NCI-H345 treated with DMSO at 0.1 percent for 48 hours (cell line): ENCODE measurements around the gene SENP7.
"Not testable (repeated sequence)": the region's sequence is repeated elsewhere in the genome, so short reads cannot be mapped to it uniquely, and the experiment has no call there.

Experiments
- DNase-seq: peaks from one replicate; lab custom pipeline; 2025; ENCODE audit not compliant: unreplicated experiment; lab: John Stamatoyannopoulos, UW

SENP7 gene, protein sequence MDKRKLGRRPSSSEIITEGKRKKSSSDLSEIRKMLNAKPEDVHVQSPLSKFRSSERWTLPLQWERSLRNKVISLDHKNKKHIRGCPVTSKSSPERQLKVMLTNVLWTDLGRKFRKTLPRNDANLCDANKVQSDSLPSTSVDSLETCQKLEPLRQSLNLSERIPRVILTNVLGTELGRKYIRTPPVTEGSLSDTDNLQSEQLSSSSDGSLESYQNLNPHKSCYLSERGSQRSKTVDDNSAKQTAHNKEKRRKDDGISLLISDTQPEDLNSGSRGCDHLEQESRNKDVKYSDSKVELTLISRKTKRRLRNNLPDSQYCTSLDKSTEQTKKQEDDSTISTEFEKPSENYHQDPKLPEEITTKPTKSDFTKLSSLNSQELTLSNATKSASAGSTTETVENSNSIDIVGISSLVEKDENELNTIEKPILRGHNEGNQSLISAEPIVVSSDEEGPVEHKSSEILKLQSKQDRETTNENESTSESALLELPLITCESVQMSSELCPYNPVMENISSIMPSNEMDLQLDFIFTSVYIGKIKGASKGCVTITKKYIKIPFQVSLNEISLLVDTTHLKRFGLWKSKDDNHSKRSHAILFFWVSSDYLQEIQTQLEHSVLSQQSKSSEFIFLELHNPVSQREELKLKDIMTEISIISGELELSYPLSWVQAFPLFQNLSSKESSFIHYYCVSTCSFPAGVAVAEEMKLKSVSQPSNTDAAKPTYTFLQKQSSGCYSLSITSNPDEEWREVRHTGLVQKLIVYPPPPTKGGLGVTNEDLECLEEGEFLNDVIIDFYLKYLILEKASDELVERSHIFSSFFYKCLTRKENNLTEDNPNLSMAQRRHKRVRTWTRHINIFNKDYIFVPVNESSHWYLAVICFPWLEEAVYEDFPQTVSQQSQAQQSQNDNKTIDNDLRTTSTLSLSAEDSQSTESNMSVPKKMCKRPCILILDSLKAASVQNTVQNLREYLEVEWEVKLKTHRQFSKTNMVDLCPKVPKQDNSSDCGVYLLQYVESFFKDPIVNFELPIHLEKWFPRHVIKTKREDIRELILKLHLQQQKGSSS

DNA sequence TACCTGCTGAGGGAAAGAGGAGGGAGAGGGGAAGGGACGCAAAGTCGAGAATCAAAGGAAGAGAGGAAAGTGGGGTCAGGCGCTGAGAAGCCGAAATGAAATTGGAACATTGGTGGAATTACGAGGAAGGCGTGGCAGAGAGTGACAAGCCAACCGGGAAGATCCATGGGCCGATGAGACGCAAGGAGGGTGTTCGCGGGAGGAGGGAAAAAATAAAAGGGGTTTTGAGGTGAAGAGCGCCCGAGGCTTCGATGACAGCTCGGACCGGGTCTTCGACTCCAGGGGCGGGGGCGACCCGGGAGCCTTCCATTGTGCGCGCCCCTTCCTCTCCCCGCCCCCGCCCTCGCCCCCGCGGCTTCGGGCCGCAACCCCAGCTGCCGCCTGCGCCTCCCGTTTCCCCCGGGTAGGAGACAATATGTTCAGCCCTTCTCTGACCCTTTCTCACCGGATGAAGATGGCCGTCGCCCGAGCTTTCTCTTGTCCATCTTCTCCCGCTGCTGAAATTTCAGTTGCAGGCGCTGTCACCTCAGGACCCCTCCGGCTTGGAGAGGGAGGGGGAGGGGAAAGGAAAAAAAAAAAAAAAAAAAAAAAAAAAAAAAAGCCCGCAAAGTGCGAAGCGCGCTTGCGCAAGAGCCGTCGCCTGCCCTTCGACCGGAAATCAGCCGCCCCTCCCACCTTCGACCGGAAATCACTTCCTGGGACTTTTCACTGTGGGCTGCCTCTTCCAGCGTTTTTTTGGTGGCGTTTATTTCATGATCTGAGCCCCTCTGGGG lies at the start of gene SENP7:
Gene SENP7, minus strand, starts transcription at position 567 of the 773 bp plus-strand sequence. Its CDS starts 82 bp downstream, at position 485.
- DNase-seq, result peak; percentile 44

DNA sequence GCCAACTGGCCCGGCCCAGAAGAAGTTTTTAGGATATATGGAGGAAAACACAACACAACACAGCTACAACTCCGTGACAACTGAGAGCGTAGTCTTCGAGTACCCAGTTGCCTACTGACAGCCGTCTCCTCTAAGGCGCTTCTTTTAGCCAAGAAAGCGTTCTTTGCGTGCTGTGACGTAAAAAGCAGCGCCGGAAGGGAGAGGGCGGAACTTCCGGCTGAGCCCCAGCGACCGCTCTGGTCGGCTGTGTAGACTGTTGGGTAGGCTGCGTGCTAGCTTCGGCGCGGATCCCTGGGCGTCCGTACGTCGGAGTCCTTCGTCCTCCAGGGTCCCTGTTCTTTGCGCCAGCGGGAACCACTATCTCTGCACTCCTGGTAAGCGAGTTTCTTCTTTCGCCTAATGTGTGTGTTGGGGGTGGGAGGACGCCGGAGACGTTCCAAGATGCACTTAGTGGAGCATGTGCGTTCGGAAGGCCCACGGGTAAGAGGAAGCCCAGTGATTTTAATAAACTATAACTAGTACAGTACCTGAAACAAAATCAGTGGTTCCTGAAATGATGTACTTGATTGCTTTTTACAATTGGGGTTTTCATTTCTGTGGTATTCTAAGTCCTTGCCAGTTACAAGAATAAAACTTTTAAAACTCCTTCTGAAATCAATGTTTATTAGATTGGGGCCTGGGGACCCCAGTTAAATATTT lies 48.8 kb upstream of the SENP7 start, which contains the start of gene TRMT10C:
Gene TRMT10C, plus strand, starts transcription at position 239 of the 699 bp plus-strand sequence. CDS start 2,914 bp downstream, outside the sequence.
- DNase-seq, result peak; percentile 55

DNA sequence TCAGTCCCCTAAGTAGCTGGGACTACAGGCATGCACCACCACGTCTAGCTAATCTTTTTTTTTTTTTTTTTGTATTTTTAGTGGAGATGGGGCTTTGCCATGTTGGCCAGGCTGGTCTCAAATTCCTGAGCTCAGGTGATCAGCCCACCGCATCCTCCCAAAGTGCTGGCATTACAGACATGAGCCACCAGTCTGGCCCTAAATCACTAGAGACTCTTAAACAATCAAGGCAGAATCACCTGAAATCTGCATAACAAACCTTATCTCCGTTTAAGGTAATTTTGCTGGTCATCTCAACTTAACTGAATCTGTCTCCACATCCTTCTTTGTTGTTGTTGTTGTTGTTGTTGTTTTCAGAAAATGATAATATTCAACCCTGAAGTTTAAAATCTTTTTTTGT lies 43.1 kb upstream of the SENP7 start:
- no peak for DNase-seq

DNA sequence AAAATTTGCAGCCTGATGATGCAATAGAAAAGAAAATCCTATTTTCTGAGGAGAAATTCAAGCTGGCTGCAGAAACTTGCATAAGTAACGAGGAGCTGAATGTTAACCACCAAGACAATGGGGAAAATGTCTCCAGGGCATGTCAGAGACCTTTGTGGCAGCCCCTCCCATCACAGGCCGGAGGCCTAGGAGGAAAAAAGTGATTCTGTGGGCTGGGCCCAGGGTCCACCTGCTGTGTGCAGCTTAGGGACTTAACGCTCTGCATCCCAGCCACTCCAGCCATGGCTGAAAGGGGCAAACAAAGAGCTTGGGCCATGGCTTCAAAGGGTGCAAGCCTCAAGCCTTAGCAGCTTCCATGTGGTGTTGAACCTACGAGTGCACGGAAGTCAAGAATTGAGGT lies 40.4 kb upstream of the SENP7 start:
- not testable (repeated sequence) for DNase-seq

DNA sequence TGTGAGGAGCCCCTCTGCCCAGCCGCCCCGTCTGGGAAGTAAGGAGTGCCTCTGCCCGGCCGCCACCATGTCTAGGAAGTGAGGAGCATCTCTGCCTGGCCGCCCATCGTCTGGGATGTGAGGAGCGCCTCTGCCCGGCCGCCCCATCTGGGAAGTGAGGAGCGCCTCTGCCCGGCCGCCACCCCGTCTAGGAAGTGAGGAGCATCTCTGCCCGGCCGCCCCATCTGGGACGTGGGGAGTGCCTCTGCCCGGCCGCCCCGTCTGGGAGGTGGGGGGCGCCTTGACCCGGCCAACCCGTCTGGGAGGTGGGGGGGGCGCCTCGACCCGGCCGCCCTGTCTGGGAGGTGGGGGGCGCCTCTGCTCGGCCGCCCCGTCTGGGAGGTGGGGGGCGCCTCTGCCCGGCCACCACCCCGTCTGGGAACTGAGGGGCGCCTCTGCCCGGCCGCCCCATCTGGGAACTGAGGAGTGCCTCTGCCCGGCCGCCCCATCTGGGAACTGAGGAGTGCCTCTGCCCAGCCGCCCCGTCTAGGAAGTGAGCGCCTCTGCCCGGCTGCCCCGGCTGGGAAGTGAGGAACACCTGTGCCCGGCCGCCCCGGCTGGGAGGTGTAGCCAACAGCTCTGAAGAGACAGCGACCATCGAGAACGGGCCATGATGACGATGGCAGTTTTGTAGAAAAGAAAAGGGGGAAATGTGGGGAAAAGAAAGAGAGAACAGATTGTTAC lies 38.5 kb upstream of the SENP7 start:
- DNase-seq, result not testable (repeated sequence)

DNA sequence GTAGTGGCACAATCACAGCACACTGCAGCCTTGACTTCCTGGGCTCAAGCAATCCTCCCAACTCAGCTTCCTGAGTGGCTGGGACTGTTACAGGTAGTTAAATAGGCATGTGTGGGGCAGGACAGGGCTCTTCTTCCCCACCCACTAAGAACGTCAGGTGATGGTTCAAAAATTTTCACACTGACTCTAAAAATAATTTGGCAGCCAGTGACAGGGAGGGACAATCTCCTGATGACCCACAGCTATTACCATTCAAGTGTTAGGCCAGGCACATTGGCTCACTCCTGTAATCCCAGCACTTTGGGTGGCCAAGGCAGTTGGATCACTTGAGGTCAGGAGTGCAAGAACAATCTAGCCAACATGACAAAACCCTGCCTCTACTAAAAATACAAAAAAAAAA lies 36.5 kb upstream of the SENP7 start:
- DNase-seq, result no peak

DNA sequence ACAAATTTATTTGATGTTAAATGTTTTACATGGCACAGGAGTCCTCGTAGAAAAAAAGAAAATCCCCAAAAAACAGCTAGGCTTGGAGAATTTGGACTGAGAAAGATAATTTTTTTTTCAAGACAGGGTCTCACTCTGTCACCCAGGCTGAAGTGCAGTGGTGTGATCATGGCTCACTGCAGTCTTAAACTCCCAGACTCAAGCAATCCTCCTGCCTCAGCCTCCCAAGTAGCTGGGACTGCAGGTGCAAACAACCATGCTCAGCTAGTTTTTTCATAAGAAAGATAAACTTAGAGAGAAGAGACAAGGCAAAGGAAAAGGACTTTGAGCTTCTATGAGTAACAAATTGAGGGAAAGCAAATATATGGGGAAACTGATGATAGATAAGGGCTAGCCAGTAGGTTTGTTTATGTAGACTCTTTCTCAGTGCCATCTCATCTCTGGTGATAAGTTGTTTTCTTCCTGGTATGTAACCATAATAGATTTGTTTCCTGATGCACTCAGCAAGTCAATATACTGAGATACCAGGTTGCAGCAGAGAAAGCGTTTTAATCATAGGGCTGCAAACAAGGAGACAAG lies 35.6 kb upstream of the SENP7 start:
- DNase-seq, result no peak

DNA sequence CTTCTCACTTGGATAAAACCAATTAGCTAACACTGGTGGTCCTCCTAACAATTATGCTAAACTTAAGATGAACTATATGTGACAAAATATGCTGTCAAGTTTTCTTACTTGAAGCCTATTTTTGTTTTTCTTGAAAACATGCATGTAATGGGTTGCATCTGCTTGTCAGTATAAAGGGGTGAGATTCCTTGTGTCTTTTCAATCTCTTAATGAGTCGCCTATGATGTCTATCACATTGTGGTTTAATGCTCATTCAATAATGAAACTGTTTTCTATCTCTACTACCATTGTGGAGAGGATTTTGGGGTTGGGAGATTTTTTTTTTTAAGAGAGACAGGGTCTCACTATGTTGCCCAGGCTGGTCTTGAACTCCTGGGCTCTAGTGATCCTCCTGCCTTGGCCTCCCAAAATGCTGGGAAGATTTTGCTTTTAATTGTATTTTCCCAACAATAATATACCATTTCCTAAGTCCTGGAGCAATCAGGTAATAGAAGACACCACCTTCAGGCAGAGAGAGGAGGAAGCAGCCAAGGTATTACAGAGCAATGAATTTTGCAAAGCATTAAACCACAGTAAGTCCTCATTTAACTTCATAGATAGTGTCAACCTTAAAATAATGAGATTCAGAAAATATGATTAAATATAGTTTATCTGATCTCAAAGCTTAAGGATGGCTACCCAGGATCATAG lies 31.3 kb upstream of the SENP7 start:
- DNase-seq, result no peak

DNA sequence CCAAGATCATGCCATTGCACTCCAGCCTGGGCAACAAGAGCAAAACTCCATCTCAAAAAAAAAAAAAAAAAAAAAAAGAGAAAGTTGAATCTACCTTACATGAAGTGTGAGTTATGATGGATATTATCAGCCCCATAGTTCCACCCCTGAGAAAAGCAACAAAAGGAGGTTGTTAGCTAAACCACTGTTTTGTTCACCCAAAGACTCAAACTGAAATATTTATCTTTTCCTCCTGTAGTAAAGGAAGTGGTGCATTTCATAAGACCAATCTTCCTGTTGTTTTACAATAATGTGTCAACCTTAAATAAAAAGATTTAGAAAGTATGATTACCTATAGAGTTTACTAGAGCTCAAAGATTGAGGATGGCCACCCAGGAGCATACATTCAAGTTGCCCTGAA lies 29.9 kb upstream of the SENP7 start:
- DNase-seq, result no peak

DNA sequence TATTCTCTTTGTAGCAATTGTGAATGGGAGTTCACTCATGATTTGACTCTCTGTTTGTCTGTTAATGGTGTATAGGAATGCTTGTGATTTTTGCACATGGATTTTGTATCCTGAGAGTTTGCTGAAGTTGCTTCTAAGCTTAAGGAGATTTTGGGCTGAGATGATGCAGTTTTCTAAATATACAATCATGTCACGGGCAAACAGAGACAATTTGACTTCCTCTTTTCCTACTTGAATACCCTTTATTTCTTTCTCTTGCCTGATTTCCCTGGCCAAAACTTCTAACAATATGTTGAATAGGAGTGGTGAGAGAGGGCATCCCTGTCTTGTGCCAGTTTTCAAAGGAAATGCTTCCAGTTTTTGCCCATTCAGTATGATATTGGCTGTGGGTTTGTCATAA lies 23.9 kb upstream of the SENP7 start:
- DNase-seq, result not testable (repeated sequence)

DNA sequence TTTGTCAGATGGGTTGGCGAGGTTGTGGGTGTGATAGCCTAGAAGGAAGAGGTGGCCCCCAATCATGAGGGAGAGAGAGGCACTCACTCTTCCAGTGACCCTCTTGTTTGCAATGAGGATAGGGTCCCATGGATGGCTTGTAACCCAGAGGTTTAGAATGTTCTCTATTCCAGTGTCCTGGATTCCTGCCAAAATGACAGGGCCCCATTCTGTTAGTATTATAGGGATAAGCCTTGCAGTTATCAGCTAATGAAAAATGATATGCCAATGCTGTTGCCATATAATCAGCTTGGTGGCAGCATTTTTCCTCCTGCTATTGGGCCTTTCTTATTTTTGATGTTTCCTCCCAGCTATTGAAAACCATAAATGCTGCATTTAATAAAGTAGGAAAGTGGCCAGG lies 23.3 kb upstream of the SENP7 start:
- no peak for DNase-seq

DNA sequence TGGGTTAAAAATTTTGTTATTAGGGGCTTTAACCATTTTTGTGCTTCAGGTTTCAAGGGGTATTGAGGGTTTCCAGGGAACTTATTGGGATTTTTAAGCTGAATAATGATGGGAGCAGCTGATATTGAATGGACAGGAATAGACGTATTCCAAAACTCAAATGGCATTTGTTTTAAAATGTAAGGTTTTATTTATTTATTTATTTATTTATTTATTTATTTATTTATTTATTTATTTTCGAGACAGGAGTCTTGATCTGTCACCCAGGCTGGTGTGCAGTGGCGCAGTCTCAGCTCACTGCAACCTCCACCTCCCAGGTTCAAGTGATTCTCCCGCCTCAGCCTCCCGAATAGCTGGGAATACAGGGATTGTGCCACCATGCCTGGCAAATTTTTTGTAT lies 22.2 kb upstream of the SENP7 start:
- DNase-seq, result no peak

DNA sequence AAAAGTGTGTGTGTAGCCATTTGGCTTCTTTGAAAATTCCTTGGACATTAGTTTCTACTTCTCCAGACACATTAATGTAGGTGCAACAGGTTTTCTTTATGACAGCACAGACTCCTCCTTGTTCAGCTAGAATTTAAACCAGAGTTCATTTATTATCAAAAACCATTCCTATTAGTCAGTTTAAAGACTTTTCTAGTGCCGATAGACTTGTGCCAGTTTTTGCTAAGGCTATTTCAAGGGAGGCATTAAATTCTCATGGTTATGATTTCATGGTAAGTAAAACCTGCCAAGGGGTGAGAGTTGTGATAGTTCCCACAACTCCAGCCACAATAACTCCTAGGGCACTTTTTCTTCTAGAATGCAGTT lies 20.6 kb upstream of the SENP7 start:
- no peak for DNase-seq

DNA sequence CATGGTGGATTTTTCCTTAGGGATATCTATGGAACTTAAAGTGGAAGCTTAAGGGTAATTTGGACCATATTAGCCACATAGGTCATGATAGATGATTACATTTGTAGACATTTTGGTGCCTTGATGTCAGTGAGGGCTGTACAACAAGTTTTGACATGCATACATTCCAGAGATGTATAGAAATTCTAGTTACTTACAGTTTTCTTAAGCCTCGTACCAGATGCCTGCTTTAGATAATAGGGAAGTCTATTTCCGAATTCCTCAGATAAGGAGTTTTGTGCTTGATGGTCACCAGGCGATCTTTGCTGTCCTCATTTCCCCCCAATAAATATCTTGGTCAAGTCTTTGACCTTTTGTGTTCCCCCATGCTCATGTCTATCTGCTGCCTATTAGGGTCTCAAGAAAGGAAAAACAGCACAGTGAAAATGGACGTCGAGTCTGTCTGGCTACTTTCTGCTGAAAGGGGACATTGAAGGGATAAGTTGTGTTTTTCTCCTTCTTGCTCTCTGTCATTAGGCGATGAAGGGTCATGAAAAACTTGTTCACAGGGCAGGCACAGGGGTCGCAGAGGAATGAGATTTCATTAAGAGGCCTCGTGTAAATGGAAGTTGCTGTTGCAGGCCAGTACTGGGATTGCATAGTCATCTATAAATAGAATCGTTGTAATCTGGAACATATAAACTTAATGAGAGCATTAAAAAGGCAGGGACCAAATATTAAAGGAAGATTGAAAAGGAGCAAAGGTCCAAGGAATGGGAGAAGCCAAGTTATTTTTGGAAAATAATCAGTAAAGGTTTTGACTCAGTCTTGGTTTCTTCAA lies 20.0 kb upstream of the SENP7 start:
- DNase-seq, result no peak

DNA sequence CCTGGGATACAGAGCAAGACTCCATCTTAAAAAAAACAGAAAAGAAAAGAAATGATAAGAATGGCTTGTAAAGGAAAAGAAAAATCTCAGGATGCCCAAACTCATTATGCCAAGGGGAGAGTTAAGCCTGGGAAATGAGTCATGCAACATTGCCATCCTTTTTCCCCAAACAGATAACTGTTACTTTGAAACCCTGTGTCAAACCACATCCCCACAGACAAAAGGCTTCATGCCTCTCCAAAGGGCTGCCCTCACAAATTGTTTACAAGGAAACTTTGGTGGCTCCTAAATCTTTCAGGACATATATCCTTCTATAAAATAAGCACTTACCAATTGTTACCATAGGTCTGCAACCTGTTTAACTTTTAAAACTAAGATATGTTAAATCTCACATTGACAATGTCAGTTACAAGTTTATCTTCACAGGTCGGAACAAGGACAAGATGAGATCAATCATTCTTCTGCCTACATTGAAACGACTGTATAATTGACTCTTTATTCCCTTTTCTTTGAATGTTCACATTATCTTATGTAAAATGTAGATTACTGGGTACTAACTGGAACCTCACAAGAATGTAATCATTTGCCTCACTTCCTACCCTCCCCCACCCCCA lies 18.6 kb upstream of the SENP7 start:
- no peak for DNase-seq

DNA sequence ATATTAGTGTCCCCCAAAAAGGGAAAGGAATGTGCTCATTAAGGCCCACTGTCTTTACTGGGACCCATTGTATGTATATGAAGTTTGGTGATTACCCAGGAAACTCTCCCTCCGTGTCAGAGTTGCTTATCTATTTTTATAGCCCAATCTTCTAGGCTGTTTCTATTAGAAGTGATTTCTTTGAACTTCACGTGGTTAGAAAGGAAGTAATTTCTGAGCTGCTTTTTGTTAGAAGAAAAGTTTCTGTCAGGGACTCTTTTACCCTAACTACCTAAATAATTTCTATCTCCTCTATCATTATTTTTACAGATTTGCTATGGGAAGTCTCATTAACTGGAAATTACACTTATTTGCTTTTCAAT lies 17.7 kb upstream of the SENP7 start:
- no peak for DNase-seq
